ENCODE measurements around the gene MCM3AP. TPM values are rescaled to one million over a fixed set of nuclear protein-coding genes. Genes with fewer than 3 reads are reported as not detected.
A peak's percentile ranks its signal among the peaks of the same experiment; 100 is the strongest.

Gene MCM3AP
- total and polyA plus RNA-seq, 9 of the 15 experiments (the other 6 are each of a cell fraction or from before 2014, with no cell fraction given) = 6.5 to 179 (median 69.6) TPM

- Histone ChIP-seq H2AFZ (ENCODE audit: low read depth, low read length) (no peak overlapping the region), H3K9me1 (ENCODE audit: control insufficient read depth, insufficient read depth, low read length) (peaks cover 3% of the 10 kb centered on the region), H3K9me3 (replicated peaks; ENCODE audit: control insufficient read depth, insufficient read depth, low read depth, low read length) (peaks cover 11% of the 10 kb centered on the region; the same call in 1 of the 2 replicates), H3K27ac (ENCODE audit: extremely low read depth, low read depth, low read length) (no peak overlapping the region), H3K4me2 (ENCODE audit: insufficient read depth, low read length) (peak overlapping the region; percentile 63), H3K27me3 (ENCODE audit: control insufficient read depth in 2 of 2, insufficient read depth in 2 of 2, low read length in 2 of 2) (no peaks in the 10 kb centered on the region), H3K4me1 (replicated peaks in 1 of 2; ENCODE audit: control insufficient read depth in 2 of 2, insufficient read depth in 2 of 2, low read length in 2 of 2) (peaks cover 18 to 23% of the 10 kb centered on the region in 2 experiments), H3K9ac (ENCODE audit: insufficient read depth in 1 of 2, low read depth in 2 of 2, low read length in 2 of 2) (0 out of 4 replicates have a peak overlapping the region, but pooled peaks of 1 of the 2 experiments have one; percentile 7), H4K20me1 (replicated peaks; ENCODE audit: control insufficient read depth, insufficient read depth, low read length) (0 out of 2 replicates have a peak, but pooled peaks cover 2% of the 10 kb centered on the region), H3K79me2 (ENCODE audit: control insufficient read depth, insufficient read depth, low read length) (peaks cover 76% of the 10 kb centered on the region), H3K4me3 (peak overlapping the region; percentile 74; the same call in 1 of the 2 replicates), H3K36me3 (ENCODE audit: control insufficient read depth, insufficient read depth, low read length) (peaks cover 58% of the 10 kb centered on the region)
- ChIA-PET POLR2A (interaction anchor here (1.0 to 2.5 kb wide), 5 partner anchors 8 to 41 kb away, joined by 3 to 6 read pairs (median 3); no protein-coding TSS in a partner anchor), CTCF (ENCODE audit: low intra/inter-chr PET ratio) (no interaction called here)
- BruUV-seq (replicated peaks) = no TSS peak
- in situ Hi-C loops (cut with MboI) (no loop called here), intact Hi-C loops (cut with micrococcal nuclease) (loop anchor here (10.0 kb wide), 1 partner anchor 139 kb away; no protein-coding TSS in a partner anchor)
- 89% methylated on average over 14 of the region's 15 CpGs for WGBS (ENCODE audit: insufficient coverage, low coverage, missing lambda C conversion rate)
- DNase-seq (ENCODE audit: extremely low read depth in 1 of 4, low spot score in 3 of 4) = no peak
- FAIRE-seq = no peak
- no peak for ATAC-seq
- TF ChIP-seq CBX3 (IDR thresholded peaks at IDR 0.05; ENCODE audit: borderline replicate concordance in 1 of 2, low read length in 2 of 2) = peak in 1 of 2 experiments; percentile 82; a peak in 2 of 3 replicates
- no peak for TF ChIP-seq ZNF143 (CRISPR knock-in tag; IDR thresholded peaks at IDR 0.05)
- peak; percentile 92 for TF ChIP-seq ZNF280A (IDR thresholded peaks at IDR 0.05; ENCODE audit: low read depth, partially characterized antibody)
- no peak for TF ChIP-seq PBX2 (CRISPR knock-in tag; IDR thresholded peaks at IDR 0.05; ENCODE audit: low read depth)
- no peak for TF ChIP-seq PBX2 (tag; conservative IDR thresholded peaks at IDR 0.05; ENCODE audit: low read depth)
- no peak for TF ChIP-seq BRF1 (IDR thresholded peaks at IDR 0.05; ENCODE audit: borderline replicate concordance, extremely low read depth, insufficient read length)
- no peak for TF ChIP-seq ESRRA (IDR thresholded peaks at IDR 0.05; ENCODE audit: borderline replicate concordance, low read depth)
- TF ChIP-seq NFATC3 (IDR thresholded peaks at IDR 0.05) = no peak
- TF ChIP-seq TRIM24 (IDR thresholded peaks at IDR 0.05) = peak; percentile 39 to 42; a peak in 1 of 4 replicates
- TF ChIP-seq CCAR2 (IDR thresholded peaks at IDR 0.05; ENCODE audit: low read depth, low read length) = no peak
- TF ChIP-seq RUNX1 (IDR thresholded peaks at IDR 0.05; ENCODE audit: low read depth) = no peak
- TF ChIP-seq ZNF282 (CRISPR knock-in tag; IDR thresholded peaks at IDR 0.05) = no peak
- TF ChIP-seq BRD9 (IDR thresholded peaks at IDR 0.05; ENCODE audit: low read depth, partially characterized antibody) = no peak
- TF ChIP-seq NFYB (IDR thresholded peaks at IDR 0.05; ENCODE audit: extremely low read depth, insufficient read length) = no peak
- no peak for TF ChIP-seq HDAC1 (IDR thresholded peaks at IDR 0.05)
- TF ChIP-seq SP1 (CRISPR knock-in tag; IDR thresholded peaks at IDR 0.05) = 0 out of 2 replicates have a peak, but pooled peaks have one; percentile 24
- peak; percentile 70; the same call in 1 of the 2 replicates for TF ChIP-seq ZNF445 (CRISPR knock-in tag; IDR thresholded peaks at IDR 0.05; ENCODE audit: low read depth)
- no peak for TF ChIP-seq RBM34 (IDR thresholded peaks at IDR 0.05; ENCODE audit: borderline replicate concordance, insufficient read depth, low read length)
- peak; percentile 71; the same call in 1 of the 2 replicates for TF ChIP-seq TRIM28 (IDR thresholded peaks at IDR 0.05)
- TF ChIP-seq MYNN (IDR thresholded peaks at IDR 0.05) = no peak
- TF ChIP-seq MYNN (CRISPR knock-in tag; IDR thresholded peaks at IDR 0.05) = no peak
Observed at GRCh38 chr21:46284077-46284644, 1.2 kb downstream of the MCM3AP start.

Data from K562 (cell line).